SK-N-SH (cell line): ENCODE results near the gene ZC3H12C. TPM values are rescaled to one million over a fixed set of nuclear protein-coding genes. Genes with fewer than 3 reads are reported as not detected.

Experiments
- CTCF ChIA-PET: fragments of 300-600, 350-600 bp; formaldehyde crosslinking; extraction: SDS; loops from one replicate; lab custom pipeline; 2021; lab: Yijun Ruan, JAX
- POLR2A ChIA-PET: fragments of 350-600 bp; sonication (Branson Sonifier 250); formaldehyde crosslinking; extraction: SDS; loops from one replicate; lab custom pipeline; 2020; ENCODE audit warnings: antibody characterized with exemption, inconsistent platforms; lab: Yijun Ruan, JAX
- DNase-seq: peaks from one replicate; pipeline ENCODE4 v3.0.0; 2012
- H2AFZ ChIP-seq: fragments of 200-600 bp; sonication (generic); 2 replicates; pipeline ENCODE4 v1.8.1; 2016; ENCODE audit warnings: antibody characterized with exemption, mild to moderate bottlenecking, low read depth
- H3F3A ChIP-seq: fragments of 200-600 bp; sonication (generic); replicated peaks from 2 replicates; pipeline ENCODE3; 2016; ENCODE audit warnings: antibody characterized with exemption, mild to moderate bottlenecking; ENCODE audit not compliant: insufficient read depth
- H3K27ac ChIP-seq, 2 experiments: fragments of 200-500 bp in 1 of 2; fragments of 200-600 bp in 1 of 2; sonication (Bioruptor generic) in 1 of 2; sonication (generic), shearing (Covaris generic) in 1 of 2; 2 replicates each; pipeline versions ENCODE4 v1.5.1 to v1.6.1; 2014 to 2016; ENCODE audit warnings: low read depth in 2 of 2, inconsistent platforms in 1 of 2, low read length in 1 of 2, mild to moderate bottlenecking in 1 of 2, mixed read lengths in 1 of 2
- H3K27me3 ChIP-seq: fragments of 200-600 bp; sonication (generic), shearing (Covaris generic); 2 replicates; pipeline ENCODE4 v1.6.1; 2016; ENCODE audit warnings: mixed run types; ENCODE audit not compliant: insufficient read depth
- H3K36me3 ChIP-seq, 2 experiments: fragments of 200-500 bp in 1 of 2; fragments of 200-600 bp in 1 of 2; sonication (Bioruptor generic) in 1 of 2; sonication (generic) in 1 of 2; replicated peaks in 1 of 2; 2 replicates each; pipeline versions ENCODE3 to v1.5.1; 2014 to 2016; ENCODE audit warnings: low read length in 1 of 2, mild to moderate bottlenecking in 1 of 2; ENCODE audit not compliant: insufficient read depth in 2 of 2, control insufficient read depth in 1 of 2
- H3K4me1 ChIP-seq, 2 experiments: fragments of 200-500 bp in 1 of 2; fragments of 200-600 bp in 1 of 2; sonication (Bioruptor generic) in 1 of 2; sonication (generic), shearing (Covaris generic) in 1 of 2; 2 replicates each; pipeline versions ENCODE4 v1.5.1 to v1.6.1; 2014 to 2016; ENCODE audit warnings: low read depth in 1 of 2, low read length in 1 of 2, mixed run types in 1 of 2; ENCODE audit not compliant: insufficient read depth in 2 of 2, control insufficient read depth in 1 of 2
- H3K4me2 ChIP-seq: fragments of 200-600 bp; sonication (generic), shearing (Covaris generic); 2 replicates; pipeline ENCODE4 v1.6.1; 2017; ENCODE audit warnings: mixed run types
- H3K4me3 ChIP-seq, 2 experiments: fragments of 200-500 bp in 1 of 2; fragments of 200-600 bp in 1 of 2; sonication (Bioruptor generic) in 1 of 2; sonication (generic), shearing (Covaris generic) in 1 of 2; 2 replicates each; pipeline versions ENCODE4 v1.5.1 to v1.8.1; 2014 to 2016; ENCODE audit warnings: low read depth in 2 of 2, inconsistent platforms in 1 of 2, low read length in 1 of 2, mild to moderate bottlenecking in 1 of 2, mixed read lengths in 1 of 2, moderate library complexity in 1 of 2
- H3K79me2 ChIP-seq: fragments of 200-600 bp; sonication (generic); 2 replicates; pipeline ENCODE4 v1.8.1; 2017; ENCODE audit warnings: mild to moderate bottlenecking; ENCODE audit not compliant: insufficient read depth
- H3K9ac ChIP-seq: fragments of 200-600 bp; sonication (generic); 2 replicates; pipeline ENCODE4 v1.6.1; 2017; ENCODE audit warnings: mixed run types
- H3K9me2 ChIP-seq: fragments of 200-600 bp; sonication (generic); 2 replicates; pipeline ENCODE4 v1.6.1; 2017; ENCODE audit warnings: mixed run types
- H3K9me3 ChIP-seq: fragments of 200-600 bp; sonication (generic); 2 replicates; pipeline ENCODE4 v1.6.1; 2017; ENCODE audit warnings: mixed run types, mild to moderate bottlenecking, moderate library complexity
- H4K20me1 ChIP-seq: fragments of 200-600 bp; sonication (generic); 2 replicates; pipeline ENCODE4 v1.6.1; 2017; ENCODE audit warnings: mild to moderate bottlenecking, mixed run types; ENCODE audit not compliant: insufficient read depth
- CHD2 ChIP-seq: fragments of 150-350 bp; IDR thresholded peaks from 2 replicates; pipeline ENCODE4 v1.6.1; 2018; ENCODE audit warnings: low read length; ENCODE audit not compliant: partially characterized antibody
- EP300 ChIP-seq, 2 experiments: IDR thresholded peaks; 2 replicates each; pipeline versions ENCODE4 v1.4.0 to v1.6.1; 2012; ENCODE audit warnings: borderline replicate concordance in 1 of 2, low read depth in 1 of 2, low read length in 1 of 2
- FOXJ3 ChIP-seq: sonication (generic); formaldehyde crosslinking; IDR thresholded peaks from 2 replicates; pipeline ENCODE4 v1.5.1; 2020; ENCODE audit warnings: mild to moderate bottlenecking, missing genetic modification reagents
- FOXM1 ChIP-seq: IDR thresholded peaks from 2 replicates; pipeline ENCODE4 v1.4.0; 2012; ENCODE audit warnings: low read depth, mild to moderate bottlenecking
- GATA2 ChIP-seq: sonication (generic); formaldehyde crosslinking; IDR thresholded peaks from 2 replicates; pipeline ENCODE4 v1.5.0; 2020; ENCODE audit warnings: mild to moderate bottlenecking, missing genetic modification reagents
- IRF3 ChIP-seq: fragments of 150-350 bp; IDR thresholded peaks from 2 replicates; pipeline ENCODE4 v1.6.1; 2016; ENCODE audit warnings: mild to moderate bottlenecking, low read depth, low read length
- JUND ChIP-seq: IDR thresholded peaks from 2 replicates; pipeline ENCODE4 v1.4.0; 2012
- MAX ChIP-seq: IDR thresholded peaks from 2 replicates; pipeline ENCODE4 v1.4.0; 2012; ENCODE audit warnings: low read depth
- NFIC ChIP-seq: IDR thresholded peaks from 2 replicates; pipeline ENCODE4 v1.4.0; 2012; ENCODE audit warnings: borderline replicate concordance
- NRF1 ChIP-seq: IDR thresholded peaks from 2 replicates; pipeline ENCODE4 v1.6.1; 2012; ENCODE audit warnings: low read depth, mild to moderate bottlenecking, low read length
- POLR2AphosphoS5 ChIP-seq: IDR thresholded peaks from 2 replicates; pipeline ENCODE4 v1.6.1; 2012; ENCODE audit warnings: low read depth, low read length
- RCOR1 ChIP-seq: fragments of 150-350 bp; IDR thresholded peaks from 2 replicates; pipeline ENCODE4 v1.6.1; 2017; ENCODE audit warnings: antibody characterized with exemption, low read length
- RFX5 ChIP-seq: IDR thresholded peaks from 2 replicates; pipeline ENCODE4 v1.6.1; 2012; ENCODE audit warnings: mild to moderate bottlenecking, improper control_type of control experiment, low read length
- RXRA ChIP-seq: IDR thresholded peaks from 2 replicates; pipeline ENCODE4 v1.4.0; 2012; ENCODE audit warnings: low read depth, mild to moderate bottlenecking, borderline replicate concordance
- SMC3 ChIP-seq: IDR thresholded peaks from 2 replicates; pipeline ENCODE4 v1.6.1; 2012; ENCODE audit warnings: low read depth, low read length, improper control_type of control experiment
- TAF1 ChIP-seq: IDR thresholded peaks from 2 replicates; pipeline ENCODE4 v1.6.1; 2012; ENCODE audit warnings: low read depth, mild to moderate bottlenecking, low read length, moderate library complexity, borderline replicate concordance
- TCF12 ChIP-seq: IDR thresholded peaks from 2 replicates; pipeline ENCODE4 v1.4.0; 2012
- TEAD4 ChIP-seq: IDR thresholded peaks from 2 replicates; pipeline ENCODE4 v1.4.0; 2012; ENCODE audit warnings: mild to moderate bottlenecking, borderline replicate concordance; ENCODE audit not compliant: insufficient read depth
- USF2 ChIP-seq: fragments of 150-350 bp; IDR thresholded peaks from 2 replicates; pipeline ENCODE4 v1.6.1; 2017; ENCODE audit warnings: antibody characterized with exemption, low read length, low read depth, borderline replicate concordance
- YY1 ChIP-seq: IDR thresholded peaks from 2 replicates; pipeline ENCODE4 v1.4.0; 2012; ENCODE audit warnings: low read depth, mild to moderate bottlenecking
- WGBS: methylation state at CpG from one replicate; pipeline ENCODE4 v1.1.6; 2017; ENCODE audit warnings: low lambda C conversion rate; 5-methylcytosine and 5-hydroxymethylcytosine counted together
- polyA plus RNA-seq, 3 experiments: library from polyadenylated mRNA; depleted of rRNA; stranded (reverse); fragments of >200 nt; gene quantifications; 2 replicates each; pipeline ENCODE4 v1.2.3, GENCODE V29; 2012

Gene ZC3H12C
- polyA plus RNA-seq, 1 of the 3 experiments (the other 2 are of a cell fraction) = 2.8 TPM

- no peak overlapping the region for H3K4me3 ChIP-seq
- no peak for TF ChIP-seq FOXJ3 (CRISPR knock-in tag)
- no peak for TF ChIP-seq MAX
- TF ChIP-seq TAF1 = no peak
- TF ChIP-seq POLR2AphosphoS5 = no peak
- no peak for TF ChIP-seq RCOR1
- no peak for TF ChIP-seq TEAD4
- no peak for TF ChIP-seq EP300 (IDR thresholded peaks at IDR 0.05; ENCODE audit: borderline replicate concordance in 1 of 2, low read depth in 1 of 2, low read length in 1 of 2)
- no peak for TF ChIP-seq JUND
- no peak for TF ChIP-seq SMC3
- TF ChIP-seq NRF1 = no peak
- no peak for TF ChIP-seq GATA2 (CRISPR knock-in tag)
- TF ChIP-seq YY1 = no peak
- H2AFZ ChIP-seq = no peak overlapping the region
- ChIA-PET POLR2A (no interaction called here), CTCF (interaction anchor here (0.6 to 1.0 kb wide), 2 partner anchors 11 to 221 kb away, joined by 3 read pairs; no protein-coding TSS in a partner anchor)
- H3K36me3 ChIP-seq = no peaks in the 10 kb centered on the region
- no peak for DNase-seq
- 91% methylated on average over 7 of the region's 7 CpGs for WGBS
- no peak overlapping the region for H3K9ac ChIP-seq
- no peaks in the 10 kb centered on the region for H4K20me1 ChIP-seq
- no peak overlapping the region for H3K27ac ChIP-seq
- H3F3A ChIP-seq = peaks cover 3% of the 10 kb centered on the region
- H3K27me3 ChIP-seq = no peaks in the 10 kb centered on the region
- H3K4me2 ChIP-seq = no peak overlapping the region
- no peaks in the 10 kb centered on the region for H3K9me2 ChIP-seq
- H3K4me1 ChIP-seq = peaks cover 0 to 23% of the 10 kb centered on the region in 2 experiments; a peak in 1 of 4 replicates
- no peaks in the 10 kb centered on the region for H3K9me3 ChIP-seq
- H3K79me2 ChIP-seq = no peaks in the 10 kb centered on the region
Observed at GRCh38 chr11:110177086-110177456, 83.9 kb downstream of the ZC3H12C start.

GRCh38 chr11:110179064-110179463, 85.9 kb downstream of the ZC3H12C start:
- Histone ChIP-seq H3K4me1 (peaks cover 0 to 23% of the 10 kb centered on the region in 2 experiments; a peak in 1 of 4 replicates), H3K9ac (no peak overlapping the region), H3K36me3 (no peaks in the 10 kb centered on the region), H3K27ac (no peak overlapping the region), H3F3A (peaks cover 3% of the 10 kb centered on the region), H4K20me1 (no peaks in the 10 kb centered on the region), H3K9me2 (no peaks in the 10 kb centered on the region), H3K4me3 (no peak overlapping the region), H2AFZ (no peak overlapping the region), H3K27me3 (no peaks in the 10 kb centered on the region), H3K4me2 (no peak overlapping the region), H3K9me3 (no peaks in the 10 kb centered on the region), H3K79me2 (no peaks in the 10 kb centered on the region)
- 90% methylated on average over 4 of the region's 4 CpGs for WGBS
- ChIA-PET POLR2A (no interaction called here), CTCF (interaction anchor here (1.3 to 2.1 kb wide), 2 partner anchors 20 to 22 kb away, joined by 3 to 9 read pairs; no protein-coding TSS in a partner anchor)
- no peak for DNase-seq
- TF ChIP-seq EP300 (IDR thresholded peaks at IDR 0.05; ENCODE audit: borderline replicate concordance in 1 of 2, low read depth in 1 of 2, low read length in 1 of 2) = no peak
- no peak for TF ChIP-seq RFX5
- TF ChIP-seq, all 33 proteins: peak for 0

- Histone ChIP-seq H3K4me2 (no peak overlapping the region), H3K4me1 (no peaks in the 10 kb centered on the region; a peak in 1 of 4 replicates), H3K79me2 (no peaks in the 10 kb centered on the region), H4K20me1 (no peaks in the 10 kb centered on the region), H3F3A (no peaks in the 10 kb centered on the region), H3K36me3 (no peaks in the 10 kb centered on the region), H3K9ac (no peak overlapping the region), H3K9me2 (no peaks in the 10 kb centered on the region), H3K9me3 (no peaks in the 10 kb centered on the region), H3K4me3 (no peak overlapping the region), H3K27me3 (no peaks in the 10 kb centered on the region), H2AFZ (no peak overlapping the region), H3K27ac (no peak overlapping the region; a peak in 1 of 4 replicates)
- CTCF ChIA-PET = interaction anchor here (1.1 kb wide), 1 partner anchor 32 kb away, joined by 4 read pairs; no protein-coding TSS in a partner anchor
- WGBS = 63% methylated on average over 5 of the region's 5 CpGs
- no peak for DNase-seq
- POLR2A ChIA-PET = no interaction called here
- no peak for TF ChIP-seq IRF3
- TF ChIP-seq RCOR1 = no peak
- no peak for TF ChIP-seq TAF1
- TF ChIP-seq RFX5 = no peak
- TF ChIP-seq FOXM1 = no peak
- TF ChIP-seq NFIC = peak; percentile 43; the same call in 1 of the 2 replicates
- peak in 1 of 2 experiments; percentile 28; a peak in 1 of 4 replicates for TF ChIP-seq EP300 (IDR thresholded peaks at IDR 0.05; ENCODE audit: borderline replicate concordance in 1 of 2, low read depth in 1 of 2, low read length in 1 of 2)
- TF ChIP-seq TEAD4 = peak; percentile 15; the same call in 1 of the 2 replicates
- no peak for TF ChIP-seq CHD2
- TF ChIP-seq FOXJ3 (CRISPR knock-in tag) = no peak
- TF ChIP-seq NRF1 = no peak
- peak; percentile 61; the same call in 1 of the 2 replicates for TF ChIP-seq JUND
- peak; percentile 65 for TF ChIP-seq TCF12
- TF ChIP-seq USF2 = no peak
- peak; percentile 23; the same call in 1 of the 2 replicates for TF ChIP-seq RXRA
Observed at GRCh38 chr11:110182886-110183285, 89.7 kb downstream of the ZC3H12C start.
